Cardiac ventricle fibroblast (primary cell): ENCODE measurements around the gene TBX6. TPM values are rescaled to one million over a fixed set of nuclear protein-coding genes. Genes with fewer than 3 reads are reported as not detected.

Source experiments
- total RNA-seq: library from RNA; depleted of rRNA; stranded (reverse); fragments of >200 nt; gene quantifications from 2 replicates; pipeline ENCODE4 v1.2.3, GENCODE V29; 2015

The TBX6 gene
- total RNA-seq = 0.37 TPM in 1 of 2 replicates, not detected in the other

DNA sequence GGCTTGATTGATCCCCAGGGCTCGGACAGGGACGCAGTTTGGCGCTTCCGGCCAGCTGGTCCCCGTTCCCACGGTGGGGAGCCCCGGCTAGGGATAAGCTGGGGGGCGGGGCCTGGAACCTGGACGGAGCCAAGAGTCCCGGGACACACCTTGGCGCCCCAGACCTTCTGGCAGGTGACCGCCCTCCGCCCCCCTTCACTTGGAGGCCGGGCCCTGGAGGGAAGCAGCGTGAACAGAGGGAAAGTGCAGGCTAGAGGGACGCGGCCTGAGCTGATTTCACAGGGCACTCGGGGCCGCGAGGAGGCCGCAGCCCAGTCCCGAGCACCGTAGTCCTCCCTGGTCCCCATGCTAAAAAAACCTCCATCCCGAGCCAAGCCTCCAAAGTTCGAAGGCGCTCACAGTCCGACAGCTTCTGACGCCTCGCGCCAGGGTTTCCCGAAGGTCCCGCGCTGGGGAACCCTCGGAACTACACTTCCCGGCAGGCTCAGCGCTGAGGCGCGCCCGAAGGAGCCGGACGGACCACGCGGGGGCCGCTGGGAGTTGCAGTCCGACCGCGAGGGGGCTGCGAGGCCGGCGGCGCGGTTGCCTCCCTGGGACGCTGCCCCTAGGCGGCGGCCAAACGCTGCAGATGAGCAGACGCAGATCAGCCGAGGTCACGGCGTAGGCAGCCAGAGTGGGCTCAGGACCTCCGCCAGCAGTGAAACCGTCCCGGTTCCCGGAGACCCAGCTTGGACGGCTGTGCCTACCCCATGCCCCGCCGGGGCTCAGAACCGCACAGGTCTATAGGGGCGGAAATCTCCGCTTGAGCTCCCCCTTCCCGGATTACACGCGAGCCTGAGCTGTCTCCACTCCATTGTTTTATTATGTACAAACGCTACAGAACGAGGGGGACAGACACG, at the start of gene TBX6:
Gene TBX6, minus strand, starts transcription at position 451 of the 899 bp plus-strand sequence. CDS start 731 bp downstream, outside the sequence.

GRCh38 chr16:30113031-30113710, 21.4 kb upstream of the TBX6 start, which contains the start of gene GDPD3:
Gene GDPD3, minus strand, starts transcription at chr16:30113537. Its CDS starts 59 bp downstream, at chr16:30113478.

GRCh38 chr16:30096105-30096861, 4.6 kb upstream of the TBX6 start, which contains the start of gene YPEL3:
Gene YPEL3, minus strand, starts transcription at chr16:30096213. Its CDS starts 731 bp downstream, at chr16:30095482.

GRCh38 chr16:30075503-30076275, 16.0 kb downstream of the TBX6 start, which contains the start of gene PPP4C:
Gene PPP4C, plus strand, starts transcription at chr16:30075994. Its CDS starts 384 bp downstream, at chr16:30076378.

GRCh38 chr16:30065102-30065942, 26.4 kb downstream of the TBX6 start, which contains the start of gene ALDOA:
Gene ALDOA, plus strand, starts transcription at chr16:30065760. Its CDS starts 1,138 bp downstream, at chr16:30066898.

Other genes with a start within 250 kb of the TBX6 start
- 102 and 110 TPM in 2 replicates for gene CDIPT, start 228.7 kb downstream of the TBX6 start, total RNA-seq
- 43.9 and 57.2 TPM in 2 replicates for gene SEZ6L2, start 192.4 kb downstream of the TBX6 start, total RNA-seq
- gene ASPHD1, start 191.4 kb downstream of the TBX6 start, total RNA-seq = 7.2 and 11.4 TPM in 2 replicates
- gene KCTD13, start 165.7 kb downstream of the TBX6 start, total RNA-seq = 5.7 and 9.7 TPM in 2 replicates
- gene TMEM219, start 129.8 kb downstream of the TBX6 start, total RNA-seq = 104 and 105 TPM in 2 replicates
- 32.1 and 33.8 TPM in 2 replicates for gene TAOK2, start 118.1 kb downstream of the TBX6 start, total RNA-seq
- gene HIRIP3, start 96.3 kb downstream of the TBX6 start, total RNA-seq = 6.9 and 9.7 TPM in 2 replicates
- 30.0 and 58.5 TPM in 2 replicates for gene INO80E, start 95.7 kb downstream of the TBX6 start, total RNA-seq
- gene DOC2A, start 80.9 kb downstream of the TBX6 start, total RNA-seq = not detected in 2 replicates
- gene C16orf92, start 68.7 kb downstream of the TBX6 start, total RNA-seq = not detected in 2 replicates
- gene TLCD3B, start 60.7 kb downstream of the TBX6 start, total RNA-seq = not detected in 2 replicates
- gene ALDOA, start 26.2 kb downstream of the TBX6 start, total RNA-seq = 1,739 and 1,751 TPM in 2 replicates
- gene PPP4C, start 15.9 kb downstream of the TBX6 start, total RNA-seq = 50.5 and 56.4 TPM in 2 replicates
- gene YPEL3, start 4.3 kb upstream of the TBX6 start, total RNA-seq = 60.6 and 79.3 TPM in 2 replicates
- 0.64 and 1.00 TPM in 2 replicates for gene GDPD3, start 21.6 kb upstream of the TBX6 start, total RNA-seq
- gene MAPK3, start 31.3 kb upstream of the TBX6 start, total RNA-seq = 47.0 and 60.8 TPM in 2 replicates
- gene CORO1A, start 91.7 kb upstream of the TBX6 start, total RNA-seq = 0.15 and 1.3 TPM in 2 replicates
- gene BOLA2B, start 101.7 kb upstream of the TBX6 start, total RNA-seq = 53.6 and 86.3 TPM in 2 replicates
- 21.6 and 25.5 TPM in 2 replicates for gene SLX1A, start 102.0 kb upstream of the TBX6 start, total RNA-seq
- 2.9 and 14.1 TPM in 2 replicates for gene SULT1A3, start 107.3 kb upstream of the TBX6 start, total RNA-seq
- gene NPIPB13, start 156.6 kb upstream of the TBX6 start, total RNA-seq = 1.7 and 2.1 TPM in 2 replicates